Smooth muscle cell (in vitro differentiated cells): ENCODE data around the gene SLC35F3. TPM values are rescaled to one million over a fixed set of nuclear protein-coding genes. Genes with fewer than 3 reads are reported as not detected.
A peak's percentile ranks its signal among the peaks of the same experiment; 100 is the strongest.
"Not testable (repeated sequence)": the region's sequence is repeated elsewhere in the genome, so short reads cannot be mapped to it uniquely, and the experiment has no call there.

Experiments used
- DNase-seq: peaks from one replicate; lab custom pipeline; 2025; ENCODE audit not compliant: unreplicated experiment; lab: John Stamatoyannopoulos, UW
- H2AFZ ChIP-seq: fragments of 200-600 bp; sonication (generic); 2 replicates; pipeline ENCODE4 v1.6.0; 2016; ENCODE audit warnings: antibody characterized with exemption, low read depth, mild to moderate bottlenecking
- H3F3A ChIP-seq: fragments of 200-600 bp; sonication (generic); 2 replicates; pipeline ENCODE4 v1.6.0; 2017; ENCODE audit warnings: antibody characterized with exemption, low read depth
- H3K27ac ChIP-seq: fragments of 200-600 bp; sonication (generic); 2 replicates; pipeline ENCODE4 v1.5.1; 2016; ENCODE audit warnings: low read depth, mild to moderate bottlenecking
- H3K27me3 ChIP-seq: fragments of 200-600 bp; sonication (generic); 2 replicates; pipeline ENCODE4 v1.6.1; 2016; ENCODE audit warnings: low read depth, mild to moderate bottlenecking
- H3K36me3 ChIP-seq: fragments of 200-600 bp; sonication (generic); 2 replicates; pipeline ENCODE4 v1.5.1; 2016; ENCODE audit warnings: low read depth
- H3K4me1 ChIP-seq: fragments of 200-600 bp; sonication (generic); 2 replicates; pipeline ENCODE4 v1.5.1; 2016; ENCODE audit warnings: low read depth
- H3K4me2 ChIP-seq: fragments of 200-600 bp; sonication (generic); 2 replicates; pipeline ENCODE4 v1.6.0; 2016; ENCODE audit warnings: mild to moderate bottlenecking
- H3K4me3 ChIP-seq: fragments of 200-600 bp; sonication (generic); 2 replicates; pipeline ENCODE4 v1.5.1; 2016; ENCODE audit warnings: mild to moderate bottlenecking
- H3K79me2 ChIP-seq: fragments of 200-600 bp; sonication (generic); 2 replicates; pipeline ENCODE4 v1.6.0; 2016; ENCODE audit warnings: low read depth, mild to moderate bottlenecking
- H3K9ac ChIP-seq: fragments of 200-600 bp; sonication (generic); 2 replicates; pipeline ENCODE4 v1.6.0; 2016; ENCODE audit warnings: low read depth
- H3K9me3 ChIP-seq: fragments of 200-600 bp; sonication (generic); replicated peaks from 2 replicates; pipeline ENCODE4 v1.5.1; 2016; ENCODE audit warnings: low read depth
- H4K20me1 ChIP-seq: fragments of 200-600 bp; sonication (generic); 2 replicates; pipeline ENCODE4 v1.6.0; 2016; ENCODE audit warnings: low read depth
- CTCF ChIP-seq: fragments of 200-600 bp; sonication (generic); IDR thresholded peaks from 2 replicates; pipeline ENCODE4 v1.5.1; 2017; ENCODE audit warnings: borderline replicate concordance, mild to moderate bottlenecking, antibody characterized with exemption; ENCODE audit not compliant: insufficient read depth, poor library complexity, severe bottlenecking
- WGBS: methylation state at CpG from one replicate; pipeline ENCODE4 v1.1.7; 2016; ENCODE audit warnings: low lambda C conversion rate; 5-methylcytosine and 5-hydroxymethylcytosine counted together
- polyA plus RNA-seq: library from polyadenylated mRNA; unstranded; fragments of >200 nt; fragmentation: Nextera tagmentation; extraction: Ambion mirVana; gene quantifications from 2 replicates; pipeline ENCODE4 v1.2.1, GENCODE V29; 2016
- total RNA-seq: library from RNA; depleted of rRNA; stranded (reverse); fragments of >200 nt; gene quantifications from 2 replicates; pipeline ENCODE4 v1.2.3, GENCODE V29; 2014

SLC35F3 gene
- total and polyA plus RNA-seq, 2 experiments from 2014 or later: 0.31 to 0.66 TPM

- Histone ChIP-seq H4K20me1 (no peaks in the 10 kb centered on the region), H3K36me3 (no peaks in the 10 kb centered on the region), H3K9ac (no peak overlapping the region), H3K27me3 (no peaks in the 10 kb centered on the region), H3K4me3 (no peak overlapping the region), H2AFZ (no peak overlapping the region), H3K9me3 (no peaks in the 10 kb centered on the region), H3F3A (peaks cover 2% of the 10 kb centered on the region), H3K79me2 (no peaks in the 10 kb centered on the region), H3K4me2 (no peak overlapping the region), H3K4me1 (no peaks in the 10 kb centered on the region), H3K27ac (no peak overlapping the region)
- 56% methylated on average over 3 of the region's 3 CpGs for WGBS
- no peak for TF ChIP-seq CTCF
- DNase-seq: no peak
Observed at GRCh38 chr1:233883671-233884070, 20.8 kb upstream of the SLC35F3 start.

GRCh38 chr1:233884461-233885151, 19.9 kb upstream of the SLC35F3 start:
- no peak for TF ChIP-seq CTCF
- Histone ChIP-seq H3K27ac (peak overlapping the region; percentile 98), H3K9me3 (no peaks in the 10 kb centered on the region), H3K4me2 (peak overlapping the region; percentile 73), H3K27me3 (no peaks in the 10 kb centered on the region), H3K4me1 (no peaks in the 10 kb centered on the region), H3K9ac (peak overlapping the region; percentile 86), H3K79me2 (no peaks in the 10 kb centered on the region), H3K4me3 (no peak overlapping the region), H3K36me3 (no peaks in the 10 kb centered on the region), H3F3A (peaks cover 2% of the 10 kb centered on the region), H4K20me1 (no peaks in the 10 kb centered on the region), H2AFZ (no peak overlapping the region)
- no peak for DNase-seq
- 61% methylated on average over 5 of the region's 5 CpGs for WGBS

- Histone ChIP-seq H3K27me3 (no peaks in the 10 kb centered on the region), H3K4me3 (no peak overlapping the region), H3K27ac (peak overlapping the region; percentile 98), H3K4me1 (no peaks in the 10 kb centered on the region), H3K9me3 (no peaks in the 10 kb centered on the region), H3K79me2 (no peaks in the 10 kb centered on the region), H3K36me3 (no peaks in the 10 kb centered on the region), H3F3A (peaks cover 2% of the 10 kb centered on the region), H3K9ac (peak overlapping the region; percentile 86), H4K20me1 (no peaks in the 10 kb centered on the region), H2AFZ (no peak overlapping the region), H3K4me2 (peak overlapping the region; percentile 73)
- DNase-seq: no peak
- WGBS: 48% methylated on average over 9 of the region's 9 CpGs
- TF ChIP-seq CTCF: no peak
Observed at GRCh38 chr1:233885196-233885920, 19.1 kb upstream of the SLC35F3 start.

GRCh38 chr1:233891151-233891550, 13.3 kb upstream of the SLC35F3 start:
- H3K4me2 ChIP-seq, H3K9ac ChIP-seq, H3K36me3 ChIP-seq, H3K79me2 ChIP-seq, H3K9me3 ChIP-seq, H3K4me1 ChIP-seq, H3K27ac ChIP-seq, H3K27me3 ChIP-seq, H2AFZ ChIP-seq, H4K20me1 ChIP-seq, DNase-seq, H3K4me3 ChIP-seq, H3F3A ChIP-seq: not testable (repeated sequence)
- WGBS: 86% methylated on average over 2 of the region's 2 CpGs
